ENCODE measurements around the gene BCL11A. TPM values are rescaled to one million over a fixed set of nuclear protein-coding genes. Genes with fewer than 3 reads are reported as not detected.
A peak's percentile ranks its signal among the peaks of the same experiment; 100 is the strongest.

The BCL11A gene
- total RNA-seq, 1 experiment from 2014 or later, result 0.11 TPM

DNA sequence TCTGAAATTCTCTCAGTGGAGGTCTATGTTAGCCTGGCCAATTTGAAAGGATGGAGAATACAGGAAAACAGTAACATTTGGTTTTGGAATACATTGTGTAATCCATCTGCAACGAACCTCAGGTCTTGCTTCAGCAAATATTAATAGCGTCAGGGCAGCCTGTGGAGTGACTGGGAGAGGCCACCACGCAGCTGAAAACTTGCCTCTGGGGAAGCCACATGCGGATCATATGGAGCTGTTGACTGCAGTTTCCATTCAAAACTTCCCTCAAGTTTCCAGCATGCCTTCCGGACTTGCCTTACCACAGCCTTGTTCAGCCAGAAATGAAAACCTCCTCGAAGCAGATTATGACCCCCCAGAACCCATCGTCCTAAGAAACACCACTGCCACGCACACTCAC, 25.7 kb downstream of the BCL11A start:
- DNase-seq (ENCODE audit: low read depth), result no peak

DNA sequence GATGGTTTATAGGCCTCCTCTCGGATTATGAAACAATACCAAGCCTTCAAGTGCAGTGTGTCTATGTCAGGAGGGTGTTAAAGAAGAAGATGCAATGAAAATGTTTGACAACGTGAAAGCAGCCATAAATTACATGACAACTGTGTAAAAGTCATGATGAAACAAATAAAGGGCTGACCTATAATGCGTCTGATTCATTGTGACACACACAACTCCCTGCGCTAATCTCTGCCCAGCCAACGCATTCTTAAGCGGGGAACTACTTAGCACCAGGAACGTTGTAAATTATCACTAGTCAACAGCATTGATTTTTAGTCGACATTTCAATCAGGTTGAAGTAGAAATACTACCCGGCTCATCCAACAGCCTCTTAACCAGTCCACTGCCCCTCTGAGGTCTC, 26.8 kb downstream of the BCL11A start:
- no peak for DNase-seq (ENCODE audit: low read depth)

DNA sequence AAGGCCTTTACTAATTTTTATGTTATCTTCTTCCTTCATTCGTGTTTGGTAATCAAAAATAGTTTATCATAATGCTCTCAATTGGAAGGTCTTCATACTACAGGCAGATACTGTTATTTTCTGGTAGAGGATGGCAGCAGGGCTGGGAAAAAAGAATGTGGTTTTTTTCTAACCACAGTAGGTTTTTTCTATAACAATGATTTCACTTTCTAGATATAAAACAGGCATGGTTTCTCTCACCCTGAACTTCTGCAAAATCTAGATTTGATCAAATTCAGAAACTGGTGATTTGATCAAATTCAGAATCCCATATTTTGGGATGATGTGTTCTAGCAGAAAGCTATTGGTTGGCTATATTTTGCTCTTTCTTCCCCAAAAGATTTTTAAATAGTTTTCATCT, 27.6 kb downstream of the BCL11A start:
- DNase-seq (ENCODE audit: low read depth), result no peak

DNA sequence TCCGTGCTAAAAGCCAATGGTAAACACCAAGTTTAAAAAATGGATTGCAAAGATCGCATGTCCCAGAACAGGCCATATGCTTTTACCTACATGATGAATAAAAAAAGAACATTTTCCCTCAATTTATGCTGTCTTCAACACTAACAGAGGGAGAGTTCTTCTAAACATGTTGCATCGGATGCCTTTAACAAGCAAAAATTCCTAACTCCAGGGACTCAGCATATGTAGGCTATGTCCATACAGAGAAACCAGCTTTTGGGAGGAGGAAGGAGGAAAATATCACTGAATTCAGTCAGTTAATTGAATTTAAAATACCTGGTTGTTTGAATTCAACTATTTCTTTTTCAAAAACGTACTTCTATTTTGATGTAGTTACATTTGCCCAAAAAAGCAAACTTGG, 28.6 kb downstream of the BCL11A start:
- no peak for DNase-seq (ENCODE audit: low read depth)

DNA sequence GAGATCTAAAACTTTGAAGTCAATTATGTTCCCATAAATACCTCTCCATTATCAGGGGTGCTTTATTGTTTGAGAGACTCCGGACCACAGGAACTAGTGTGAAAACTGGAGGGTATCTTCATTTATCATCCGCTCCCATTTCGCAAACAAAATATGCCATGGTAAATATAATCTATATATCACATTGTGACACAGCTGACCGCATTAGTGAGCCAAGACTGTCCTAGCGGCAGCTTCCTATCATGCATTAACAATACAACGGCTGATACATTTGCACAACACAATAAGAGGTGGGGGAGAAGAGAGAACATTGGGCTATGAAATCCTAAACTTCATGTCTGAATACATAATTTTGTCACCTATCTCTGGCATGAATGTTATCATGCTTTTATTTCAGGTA, 29.5 kb downstream of the BCL11A start:
- no peak for DNase-seq (ENCODE audit: low read depth)

DNA sequence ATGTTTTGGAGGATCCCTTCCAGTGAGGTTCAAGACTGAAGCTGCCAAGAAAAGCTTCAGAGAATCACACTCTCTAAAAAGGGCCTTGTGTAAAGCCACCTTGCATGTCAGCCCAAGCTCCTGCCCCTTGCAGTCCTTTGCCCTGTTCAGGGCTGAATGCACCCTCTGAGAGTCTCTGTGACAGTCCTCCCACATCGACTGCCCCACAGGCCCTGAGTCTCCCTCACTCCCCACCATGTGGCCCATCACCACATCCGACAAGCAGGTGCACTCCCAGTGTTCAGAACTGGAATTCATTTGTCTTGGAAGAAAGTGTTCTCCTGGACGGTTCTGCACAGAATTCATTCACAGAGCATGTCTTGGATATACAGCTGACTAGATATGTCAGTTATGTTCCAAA, 31.0 kb downstream of the BCL11A start:
- DNase-seq (ENCODE audit: low read depth), result no peak

DNA sequence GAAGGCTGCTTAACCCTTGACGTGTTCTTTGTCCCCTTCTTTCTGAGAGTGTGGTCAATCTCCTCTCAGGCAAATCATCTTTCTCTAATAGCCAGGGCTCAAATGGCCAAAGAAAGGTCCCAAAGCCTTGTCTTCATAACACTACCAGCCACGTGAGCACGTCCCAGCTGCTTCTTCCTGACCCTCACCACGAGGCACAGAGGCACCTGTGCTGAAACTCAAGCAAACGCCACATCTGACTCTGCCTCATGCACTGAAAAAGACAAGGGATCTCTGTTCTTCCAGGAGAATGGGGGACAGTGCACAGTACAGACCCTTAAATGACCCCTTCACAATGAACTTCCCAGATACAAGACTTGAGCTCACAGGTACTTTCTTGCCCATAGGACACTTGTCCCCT, 31.8 kb downstream of the BCL11A start:
- DNase-seq (ENCODE audit: low read depth), result no peak

DNA sequence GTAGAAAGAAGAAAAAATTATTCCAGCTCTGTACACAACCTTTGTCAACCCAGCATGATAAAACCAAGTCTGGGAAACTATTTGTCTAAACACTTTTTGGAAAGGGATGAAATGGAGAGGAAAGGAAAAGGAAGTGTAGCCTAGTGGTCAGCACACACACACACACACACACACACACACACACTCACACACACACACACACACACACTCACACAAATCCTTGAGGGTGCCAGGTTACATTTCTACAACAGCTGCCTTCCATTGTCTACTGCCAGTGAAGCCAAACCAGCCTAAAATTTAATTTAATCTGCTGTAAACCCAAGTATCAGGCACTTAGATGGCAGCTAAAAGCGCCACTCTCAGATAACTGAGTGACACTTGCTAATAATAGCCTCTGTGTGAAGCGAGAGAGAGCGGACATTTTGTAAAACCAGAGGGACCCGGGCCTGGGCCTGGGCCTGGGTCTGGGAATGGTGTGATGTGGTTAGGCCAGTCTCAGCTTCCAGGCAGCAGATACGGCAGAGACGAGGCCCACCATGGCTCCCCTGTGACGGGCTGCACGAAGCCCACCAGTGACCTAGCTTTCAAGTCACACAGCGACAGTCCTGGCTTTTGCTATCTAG, 32.4 kb downstream of the BCL11A start:
- no peak for DNase-seq (ENCODE audit: low read depth)

DNA sequence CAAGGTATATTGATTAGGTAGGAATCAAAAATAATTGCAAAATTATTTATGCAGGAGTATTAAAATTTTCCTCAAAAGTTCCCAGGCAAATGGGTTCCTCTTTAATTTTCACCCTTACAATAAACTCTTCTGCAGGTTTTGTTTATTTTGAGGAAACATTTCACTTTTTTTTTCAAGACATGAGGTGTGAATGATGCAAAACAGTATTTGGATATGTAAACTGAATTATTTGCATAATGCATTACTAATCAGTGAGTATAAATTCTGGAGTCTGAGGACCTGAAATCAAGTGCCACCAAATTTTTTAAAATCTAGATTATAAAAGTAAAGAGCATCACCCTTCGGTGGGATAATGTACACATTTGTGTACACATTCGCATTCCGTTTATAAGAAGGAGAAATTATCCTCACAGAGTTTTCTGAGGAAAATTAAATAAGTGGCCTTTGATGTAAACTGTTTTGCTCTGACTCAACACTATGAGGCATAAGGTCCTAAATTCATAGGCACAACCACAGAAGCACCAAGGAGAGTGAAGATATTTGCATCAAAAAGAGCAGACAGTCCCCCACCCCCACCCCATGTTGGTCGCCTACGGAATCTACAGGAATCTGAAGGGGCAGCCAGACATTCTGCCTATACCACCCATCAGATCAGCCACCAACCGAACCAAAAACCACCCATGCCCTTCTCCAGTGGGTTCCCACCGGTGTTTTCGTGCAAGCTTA, 33.1 kb downstream of the BCL11A start:
- no peak for DNase-seq (ENCODE audit: low read depth)

DNA sequence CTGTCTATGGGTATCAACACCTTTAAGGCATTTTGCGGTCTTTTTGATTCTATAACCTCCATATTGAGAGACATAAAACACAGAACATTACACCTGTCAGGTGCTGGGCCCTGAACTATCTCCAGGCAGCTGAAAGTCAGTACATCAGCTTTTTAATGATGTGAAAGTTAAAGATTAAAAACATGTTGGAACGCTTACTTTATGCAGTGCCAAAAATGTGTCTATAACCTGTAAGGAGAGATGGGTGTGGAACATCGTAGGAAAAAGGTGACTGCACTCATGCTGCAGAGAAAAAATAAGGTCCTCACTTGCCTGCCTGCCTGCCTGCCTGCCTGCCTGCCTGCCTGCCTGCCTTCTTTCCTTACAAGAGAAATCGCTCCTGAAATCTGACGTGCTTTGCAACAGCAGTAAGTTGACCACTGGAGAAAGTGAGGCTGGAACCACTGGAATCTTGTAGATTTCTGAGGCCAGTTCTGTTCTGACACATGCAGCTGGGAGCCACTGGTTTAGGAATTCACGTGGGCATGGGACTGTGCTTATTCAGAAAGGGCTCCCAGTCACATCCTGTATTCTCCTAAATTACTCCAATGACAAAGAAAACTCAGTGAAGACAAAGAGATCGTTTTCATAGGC, 34.1 kb downstream of the BCL11A start:
- DNase-seq (ENCODE audit: low read depth), result no peak

DNA sequence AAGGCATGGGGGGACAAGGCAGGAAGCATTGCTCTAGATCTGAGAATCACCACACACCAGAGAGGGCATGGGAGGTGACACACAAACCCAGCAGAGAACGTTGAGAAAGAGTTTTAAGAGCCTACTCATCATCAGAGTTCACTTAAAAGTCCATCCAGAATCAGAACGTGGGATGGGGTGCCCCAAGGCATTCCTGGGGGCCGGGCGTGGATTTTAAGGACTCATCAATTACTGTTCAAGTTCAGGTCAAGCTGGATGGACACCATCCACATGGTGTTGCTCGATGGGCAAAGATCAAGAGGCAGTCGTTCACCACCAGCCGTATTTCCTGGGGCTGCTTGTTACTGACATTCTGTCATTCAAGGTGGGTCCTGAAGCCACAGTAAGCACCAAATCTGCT, 34.9 kb downstream of the BCL11A start:
- DNase-seq (ENCODE audit: low read depth), result no peak

DNA sequence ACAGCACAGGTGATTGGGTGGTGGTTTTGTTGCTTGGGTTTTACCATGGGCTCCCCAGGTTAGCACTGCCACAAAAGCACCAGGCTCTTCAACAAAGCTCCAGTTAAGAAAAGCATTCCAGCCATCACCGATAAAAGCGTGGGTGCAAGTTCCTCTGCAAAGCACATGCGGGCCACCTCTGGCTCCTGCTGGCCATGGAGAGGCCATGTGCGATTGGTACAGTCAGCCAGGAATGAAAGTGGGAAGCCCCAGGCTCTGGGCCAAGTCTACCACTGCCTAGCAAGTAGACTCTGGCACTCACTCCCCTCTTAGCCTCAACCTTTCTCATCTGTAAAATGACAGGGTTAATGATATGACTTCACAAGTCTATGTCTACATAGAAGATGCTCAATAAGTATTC, 36.0 kb downstream of the BCL11A start:
- DNase-seq (ENCODE audit: low read depth), result no peak

DNA sequence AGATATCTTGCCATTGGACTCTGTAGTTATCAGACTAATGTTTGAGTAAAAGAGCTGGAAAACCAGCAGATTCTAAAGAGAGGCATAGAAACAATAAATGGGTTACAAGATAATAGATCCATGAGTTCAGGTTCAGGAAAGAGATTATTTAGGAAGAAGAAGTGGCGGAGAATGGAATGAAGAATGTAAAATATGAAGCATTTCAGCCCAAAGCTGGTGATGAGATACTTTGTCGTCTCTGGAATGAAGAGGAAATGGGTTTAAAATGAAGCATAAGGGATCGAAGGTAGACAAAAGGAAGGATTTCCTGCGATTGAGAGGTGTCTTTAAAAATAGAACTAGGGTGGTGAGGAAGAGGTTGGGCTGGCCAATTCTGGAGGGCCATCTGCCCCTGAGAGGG, 36.6 kb downstream of the BCL11A start:
- no peak for DNase-seq (ENCODE audit: low read depth)

DNA sequence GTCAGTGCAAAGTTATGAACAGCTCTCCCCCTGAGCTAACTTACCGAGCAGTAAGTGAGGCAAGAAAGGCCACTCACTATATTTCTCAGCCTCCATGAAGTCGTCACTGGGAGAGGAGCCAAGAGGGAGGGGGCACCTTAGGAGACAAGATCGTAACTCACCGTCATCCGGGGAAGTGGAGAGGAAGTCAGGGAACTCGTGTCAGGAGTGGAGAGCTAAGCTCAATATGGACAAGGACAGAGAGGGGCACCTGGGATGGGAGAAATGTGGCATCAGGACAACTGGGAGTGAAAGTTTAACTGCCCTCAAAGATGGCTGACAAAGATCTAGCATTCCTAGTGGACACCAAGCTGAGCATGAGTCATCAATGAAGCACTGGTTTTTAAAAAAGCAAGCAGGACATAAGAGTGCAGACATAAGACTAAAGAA, 37.1 kb downstream of the BCL11A start:
- DNase-seq (ENCODE audit: low read depth), result peak; percentile 3

DNA sequence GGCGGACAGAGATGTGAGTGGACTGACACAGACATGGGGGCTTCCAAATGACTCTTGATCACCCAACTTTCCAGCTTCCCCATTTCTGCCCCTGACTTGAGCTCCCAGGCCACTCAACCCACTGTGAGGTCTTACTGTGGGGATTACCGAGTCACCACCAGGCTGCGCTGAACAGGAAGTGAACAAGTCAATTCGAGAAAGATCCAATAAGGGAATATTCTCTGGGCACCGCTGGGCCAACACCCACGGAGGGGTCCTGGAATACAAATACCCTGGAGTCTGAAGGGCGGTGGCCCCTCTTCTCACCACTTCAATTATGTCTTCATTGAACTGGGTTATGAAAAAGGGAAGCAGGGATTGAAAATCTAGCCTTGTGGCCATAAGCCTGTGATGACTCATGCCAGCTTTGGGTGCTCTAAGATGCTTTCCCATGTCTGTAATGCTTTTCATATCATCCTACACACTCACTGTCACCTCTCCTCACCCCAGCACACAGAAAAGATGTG, 37.7 kb downstream of the BCL11A start:
- peak; percentile 1 for DNase-seq (ENCODE audit: low read depth)

DNA sequence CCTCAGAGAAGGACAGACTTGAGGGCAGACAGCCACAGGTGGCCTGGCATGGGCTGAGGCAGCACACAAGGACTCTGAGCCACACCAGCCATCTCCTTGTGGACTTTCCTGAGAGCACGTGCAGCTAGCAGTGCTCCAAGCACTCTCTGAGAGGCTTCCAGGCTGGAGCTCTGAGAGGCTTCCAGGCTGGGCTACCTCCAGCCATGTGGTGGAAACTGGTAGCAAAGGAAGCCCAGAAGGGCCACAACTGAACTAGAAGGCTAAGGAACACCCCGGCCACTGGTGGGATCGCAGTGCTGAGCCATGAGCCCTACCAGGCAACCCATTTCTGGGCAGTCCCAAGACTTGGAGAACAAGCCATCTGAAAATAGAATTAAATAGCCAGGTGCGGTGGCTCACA, 39.5 kb downstream of the BCL11A start:
- no peak for DNase-seq (ENCODE audit: low read depth)

DNA sequence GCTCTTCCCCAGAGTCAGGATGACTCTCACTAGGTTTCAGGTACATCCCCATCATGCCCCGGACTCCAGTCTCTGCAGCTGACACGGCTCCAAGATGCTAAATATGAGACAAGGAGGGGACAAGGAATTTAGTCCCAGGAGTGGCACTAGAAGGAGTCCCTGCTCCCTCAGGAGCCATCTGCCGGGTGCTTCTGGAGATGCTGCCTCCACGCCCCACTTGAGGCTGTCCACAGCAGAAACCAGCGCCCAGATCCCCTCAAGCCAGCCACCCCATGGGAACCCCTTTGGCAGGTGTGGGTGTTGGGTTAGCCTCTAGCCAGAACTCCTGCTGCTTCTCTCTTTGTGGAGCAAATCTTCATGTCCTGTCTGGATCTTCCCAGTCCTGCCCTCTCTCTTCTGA, 40.3 kb downstream of the BCL11A start:
- DNase-seq (ENCODE audit: low read depth), result no peak

DNA sequence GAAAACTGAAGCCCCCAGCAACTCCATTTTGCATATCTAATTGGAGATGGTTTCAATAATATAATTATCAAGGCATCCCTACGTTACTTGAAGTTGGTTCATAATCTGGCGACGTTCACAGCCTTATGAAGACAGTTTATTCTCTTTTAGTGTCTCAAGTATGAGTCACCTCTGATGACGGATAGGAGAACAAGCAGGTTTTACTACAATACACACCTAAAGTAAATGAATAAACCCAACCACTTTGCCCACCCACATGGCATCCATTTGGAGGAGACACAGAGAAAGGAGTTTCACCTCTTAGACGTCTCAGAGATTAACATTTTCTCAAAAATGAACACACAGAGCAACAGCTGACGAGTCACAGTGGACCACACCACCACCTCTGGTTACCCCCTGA, 40.8 kb downstream of the BCL11A start:
- no peak for DNase-seq (ENCODE audit: low read depth)

DNA sequence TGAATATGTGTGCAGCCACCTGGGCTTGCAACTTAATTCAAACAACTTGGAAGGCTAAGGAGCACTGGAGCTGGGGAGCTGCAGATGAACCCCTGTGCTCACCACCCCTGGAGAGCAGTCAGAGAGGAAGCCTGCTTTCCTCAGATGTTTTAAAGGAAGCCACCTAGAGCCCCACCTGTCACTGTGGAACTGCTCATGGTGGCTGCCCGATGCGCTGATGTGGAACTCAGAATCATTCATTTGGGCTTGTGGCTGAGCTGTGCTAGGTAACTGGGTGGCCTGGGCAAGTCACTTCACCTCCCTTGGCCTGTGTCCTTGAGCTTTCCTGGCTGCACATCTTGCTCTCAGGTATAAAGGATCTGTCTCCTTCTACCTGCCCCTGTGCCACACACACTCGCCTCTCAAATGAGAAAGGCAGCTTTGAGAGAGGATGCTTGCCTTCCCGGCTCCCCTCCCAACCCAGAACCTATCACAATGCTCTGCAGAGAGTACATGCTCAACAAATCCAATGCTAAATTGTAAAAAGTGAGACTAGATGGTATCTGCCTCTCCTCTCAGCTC, 41.3 kb downstream of the BCL11A start:
- DNase-seq (ENCODE audit: low read depth), result no peak

DNA sequence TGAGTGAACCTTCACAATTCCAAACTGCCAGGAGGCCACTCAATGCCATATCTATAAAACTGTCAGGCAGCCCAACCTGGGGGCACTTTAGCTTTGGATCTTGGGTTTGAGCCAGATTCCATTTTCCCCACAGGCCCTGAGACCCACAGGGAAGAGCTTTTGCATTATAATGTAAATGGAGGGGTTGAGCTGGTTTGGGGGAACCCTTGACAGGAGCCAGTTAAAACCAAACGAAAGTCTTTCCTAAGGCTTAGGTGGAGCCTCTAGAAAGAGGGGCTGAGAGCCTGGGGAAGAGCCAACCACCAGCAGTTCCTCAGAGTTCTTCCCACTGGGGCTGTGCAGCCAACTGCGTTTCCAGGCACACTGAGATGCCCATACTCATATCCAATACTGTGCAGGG, 42.7 kb downstream of the BCL11A start:
- no peak for DNase-seq (ENCODE audit: low read depth)

DNA sequence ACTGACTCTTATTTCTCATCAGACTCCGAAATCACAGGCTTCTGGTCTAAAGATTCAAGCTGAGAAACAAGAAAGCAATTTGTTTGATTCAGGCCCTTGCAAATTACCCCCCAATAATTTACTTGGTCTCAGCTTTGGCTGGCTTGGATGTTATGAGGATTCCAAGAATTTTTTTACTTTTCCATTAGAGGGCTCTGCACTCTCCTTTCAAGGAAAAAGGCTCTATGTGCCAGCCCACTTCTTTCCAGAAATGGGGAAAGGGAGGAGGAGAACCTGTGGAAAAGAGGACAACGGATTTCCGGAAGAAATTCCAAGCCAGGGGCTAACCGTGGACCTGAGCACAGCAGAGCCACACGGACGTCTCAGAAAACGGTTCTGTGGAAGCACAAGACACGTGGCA, 44.4 kb downstream of the BCL11A start:
- DNase-seq (ENCODE audit: low read depth), result no peak

DNA sequence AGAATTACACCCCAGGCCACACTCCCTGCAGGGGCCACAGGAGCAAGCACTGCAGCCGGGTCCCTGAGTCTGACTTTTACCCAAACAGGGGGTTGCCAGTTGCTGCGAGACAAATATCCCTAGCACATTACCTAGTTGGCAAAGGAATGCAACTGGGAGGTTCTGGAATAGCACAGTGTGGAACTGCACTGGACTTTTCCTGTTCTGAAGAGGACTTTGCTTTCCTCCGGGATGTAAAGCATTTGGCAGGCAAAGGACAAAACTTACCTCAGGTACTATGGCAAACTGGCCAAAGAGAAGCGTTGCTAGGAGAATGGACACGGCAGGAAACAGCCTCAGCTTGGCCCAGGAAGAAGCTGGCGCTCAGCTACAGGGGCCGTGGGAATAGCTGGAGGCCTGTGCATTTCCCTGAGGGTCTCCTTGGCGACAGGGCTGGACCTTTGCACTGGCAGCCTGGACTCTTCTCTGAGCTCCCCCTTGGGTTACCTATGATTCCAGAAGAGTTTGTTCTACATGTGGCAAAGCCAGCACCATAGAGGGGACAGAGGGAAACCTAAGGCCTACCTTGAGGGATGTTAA, 45.0 kb downstream of the BCL11A start:
- no peak for DNase-seq (ENCODE audit: low read depth)
